K562 (cell line): ENCODE measurements around the gene OXNAD1.

Experiments
- CEBPB ChIP-seq: fragments of 450-650 bp; IDR thresholded peaks from 2 replicates; pipeline ENCODE4 v1.6.1; 2016; ENCODE audit warnings: missing genetic modification characterization, missing compliant biosample characterization
- ELF1 ChIP-seq: fragments of 200-800 bp; sonication (Bioruptor generic); IDR thresholded peaks from 2 replicates; pipeline ENCODE4 v1.6.1; 2016; ENCODE audit warnings: missing genetic modification characterization, missing compliant biosample characterization
- KDM1A ChIP-seq, 2 experiments: fragments of 450-650 bp; IDR thresholded peaks; 2 replicates each; pipeline ENCODE4 v1.6.1; 2016; ENCODE audit warnings: mild to moderate bottlenecking in 2 of 2
- MEF2A ChIP-seq: IDR thresholded peaks from 2 replicates; pipeline ENCODE4 v1.6.1; 2011; ENCODE audit warnings: low read depth, mild to moderate bottlenecking, low read length, moderate library complexity; ENCODE audit not compliant: control insufficient read depth
- POLR2A ChIP-seq: fragments of 450-650 bp; conservative IDR thresholded peaks from 2 replicates; pipeline ENCODE4 v1.6.1; 2016
- RFX5 ChIP-seq: IDR thresholded peaks from 2 replicates; pipeline ENCODE4 v1.6.1; 2011; ENCODE audit warnings: low read depth, mild to moderate bottlenecking, improper control_type of control experiment, low read length
- ZBTB17 ChIP-seq: fragments of 450-650 bp; formaldehyde crosslinking; IDR thresholded peaks from 2 replicates; pipeline ENCODE4 v1.4.0; 2020; ENCODE audit warnings: mild to moderate bottlenecking
- TF ChIP-seq, protein P1 (sequence below), 2 experiments: fragments of 450-650 bp in 1 of 2; sonication (generic) in 1 of 2; formaldehyde crosslinking; conservative IDR thresholded peaks; 2 replicates each; pipeline versions ENCODE4 v1.4.0 to v1.8.1; 2020 to 2022; ENCODE audit warnings: mild to moderate bottlenecking in 1 of 2, missing genetic modification reagents in 1 of 2
- TF ChIP-seq, protein P2 (sequence below): IDR thresholded peaks from 2 replicates; pipeline ENCODE4 v1.6.1; 2016; ENCODE audit warnings: missing genetic modification characterization, missing compliant biosample characterization

DNA sequence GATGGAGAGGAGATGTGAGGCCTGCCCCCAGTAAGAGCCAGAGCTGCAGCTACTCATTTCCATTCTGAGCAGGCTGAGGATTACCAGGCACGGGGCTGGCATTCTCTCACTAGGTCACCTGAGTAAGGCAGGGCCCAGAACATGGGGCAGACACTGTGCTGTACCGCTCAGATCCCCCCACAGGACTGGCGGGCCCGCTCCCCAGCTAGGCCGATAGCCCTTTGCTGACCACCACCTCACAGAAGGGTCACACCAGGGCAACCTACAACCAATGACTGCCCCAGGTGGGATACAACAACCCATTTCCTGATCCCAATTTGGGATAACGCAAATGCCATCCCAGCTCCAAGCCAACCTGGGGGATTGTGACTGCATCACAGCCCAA lies 52.5 kb downstream of the OXNAD1 start:
- no peak for TF ChIP-seq POLR2A
- TF ChIP-seq CEBPB (tag), result no peak
- no peak for TF ChIP-seq MEF2A
- TF ChIP-seq ZBTB17, result no peak
- no peak for TF ChIP-seq RFX5
- TF ChIP-seq KDM1A (IDR thresholded peaks at IDR 0.05), result no peak
- TF ChIP-seq, protein P1, sequence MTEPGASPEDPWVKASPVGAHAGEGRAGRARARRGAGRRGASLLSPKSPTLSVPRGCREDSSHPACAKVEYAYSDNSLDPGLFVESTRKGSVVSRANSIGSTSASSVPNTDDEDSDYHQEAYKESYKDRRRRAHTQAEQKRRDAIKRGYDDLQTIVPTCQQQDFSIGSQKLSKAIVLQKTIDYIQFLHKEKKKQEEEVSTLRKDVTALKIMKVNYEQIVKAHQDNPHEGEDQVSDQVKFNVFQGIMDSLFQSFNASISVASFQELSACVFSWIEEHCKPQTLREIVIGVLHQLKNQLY (CRISPR knock-in tag; conservative IDR thresholded peaks at IDR 0.05), result no peak
- TF ChIP-seq, protein P2, sequence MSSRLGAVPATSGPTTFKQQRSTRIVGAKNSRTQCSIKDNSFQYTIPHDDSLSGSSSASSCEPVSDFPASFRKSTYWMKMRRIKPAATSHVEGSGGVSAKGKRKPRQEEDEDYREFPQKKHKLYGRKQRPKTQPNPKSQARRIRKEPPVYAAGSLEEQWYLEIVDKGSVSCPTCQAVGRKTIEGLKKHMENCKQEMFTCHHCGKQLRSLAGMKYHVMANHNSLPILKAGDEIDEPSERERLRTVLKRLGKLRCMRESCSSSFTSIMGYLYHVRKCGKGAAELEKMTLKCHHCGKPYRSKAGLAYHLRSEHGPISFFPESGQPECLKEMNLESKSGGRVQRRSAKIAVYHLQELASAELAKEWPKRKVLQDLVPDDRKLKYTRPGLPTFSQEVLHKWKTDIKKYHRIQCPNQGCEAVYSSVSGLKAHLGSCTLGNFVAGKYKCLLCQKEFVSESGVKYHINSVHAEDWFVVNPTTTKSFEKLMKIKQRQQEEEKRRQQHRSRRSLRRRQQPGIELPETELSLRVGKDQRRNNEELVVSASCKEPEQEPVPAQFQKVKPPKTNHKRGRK (tag), result no peak
- no peak for TF ChIP-seq ELF1 (tag)
